B cell (primary cell): ENCODE results near the gene GADD45B. TPM values are rescaled to one million over a fixed set of nuclear protein-coding genes. Genes with fewer than 3 reads are reported as not detected.

Experiments
- ATAC-seq: fragments of 200-7000 bp; cut with Tn5 transposase; one replicate; pipeline ENCODE4 v1.10.0; 2021; ENCODE audit warnings: low read depth, mild to moderate bottlenecking, moderate number of reproducible peaks, moderate library complexity
- CTCF ChIA-PET: fragments of 350-600 bp; sonication (Branson Sonifier 250); formaldehyde crosslinking; loops from one replicate; lab custom pipeline; 2021; ENCODE audit warnings: antibody characterized with exemption, inconsistent platforms; lab: Charles Lee
- POLR2A ChIA-PET: fragments of 350-600 bp; sonication (Branson Sonifier 250); formaldehyde crosslinking; loops from one replicate; lab custom pipeline; 2021; ENCODE audit warnings: antibody characterized with exemption; lab: Charles Lee
- DNase-seq: peaks from one replicate; pipeline ENCODE4 v3.0.0; 2013
- H2AFZ ChIP-seq: 2 replicates; pipeline ENCODE4 v1.6.1; 2012; ENCODE audit warnings: mild to moderate bottlenecking, low read depth, low read length; ENCODE audit not compliant: insufficient read depth, poor library complexity, severe bottlenecking
- H3K27ac ChIP-seq, 2 donors: 1 replicate in 1 of 2; 2 replicates in 1 of 2; pipeline ENCODE4 v1.5.1; 2012 to 2013; ENCODE audit warnings: low read length in 2 of 2, mild to moderate bottlenecking in 2 of 2, moderate library complexity in 1 of 2
- H3K27me3 ChIP-seq, 4 experiments: fragments of 200-600 bp in 1 of 4; sonication (generic) in 1 of 4; replicated peaks in 1 of 4; 1 replicate in 2 of 4; 2 replicates in 2 of 4; pipeline versions ENCODE4 v1.6.1 to v1.7.0; 2013 to 2016; ENCODE audit warnings: low read length in 3 of 4, mild to moderate bottlenecking in 2 of 4, mixed read lengths in 1 of 4, moderate library complexity in 1 of 4; ENCODE audit not compliant: insufficient read depth in 4 of 4, control insufficient read depth in 3 of 4; ENCODE audit errors: control extremely low read depth in 1 of 4
- H3K36me3 ChIP-seq, 2 experiments: replicated peaks in 1 of 2; 1 replicate in 1 of 2; 2 replicates in 1 of 2; pipeline versions ENCODE4 v1.6.1 to v1.7.1; 2013; ENCODE audit warnings: low read length in 1 of 2; ENCODE audit not compliant: insufficient read depth in 2 of 2, control insufficient read depth in 1 of 2; ENCODE audit errors: control extremely low read depth in 1 of 2, extremely low read depth in 1 of 2
- H3K4me1 ChIP-seq, 2 donors: fragments of 200-600 bp in 1 of 2; sonication (generic) in 1 of 2; 1 replicate in 1 of 2; 2 replicates in 1 of 2; pipeline versions ENCODE4 v1.5.1 to v1.6.1; 2013 to 2017; ENCODE audit warnings: low read length in 2 of 2; ENCODE audit not compliant: control insufficient read depth in 2 of 2, insufficient read depth in 2 of 2
- H3K4me2 ChIP-seq: replicated peaks from 2 replicates; pipeline ENCODE3; 2012; ENCODE audit warnings: mild to moderate bottlenecking, low read depth, low read length; ENCODE audit not compliant: poor library complexity, severe bottlenecking
- H3K4me3 ChIP-seq, 5 experiments: fragments of 200-600 bp in 1 of 5; sonication (generic) in 1 of 5; 1 replicate in 3 of 5; 2 replicates in 2 of 5; pipeline versions ENCODE4 v1.5.1 to v1.7.0; 2011 to 2016; ENCODE audit warnings: low read length in 4 of 5, mild to moderate bottlenecking in 4 of 5, low read depth in 2 of 5, control low read depth in 1 of 5, moderate library complexity in 1 of 5; ENCODE audit not compliant: insufficient read depth in 1 of 5; ENCODE audit errors: control extremely low read depth in 1 of 5, extremely low read depth in 1 of 5
- H3K79me2 ChIP-seq: fragments of 200-600 bp; sonication (generic); one replicate; pipeline ENCODE4 v1.6.0; 2016; ENCODE audit warnings: low read length; ENCODE audit not compliant: control insufficient read depth, insufficient read depth
- H3K9ac ChIP-seq: fragments of 200-600 bp; sonication (generic); 2 replicates; pipeline ENCODE4 v1.6.1; 2017; ENCODE audit warnings: mild to moderate bottlenecking, low read length, moderate library complexity
- H3K9me3 ChIP-seq, 3 donors: one replicate each; pipeline versions ENCODE4 v1.6.1 to v1.7.1; 2013; ENCODE audit warnings: low read length in 2 of 3; ENCODE audit not compliant: control insufficient read depth in 2 of 3, insufficient read depth in 1 of 3; ENCODE audit errors: control extremely low read depth in 1 of 3
- H4K20me1 ChIP-seq: 2 replicates; pipeline ENCODE4 v1.6.0; 2012; ENCODE audit warnings: mild to moderate bottlenecking, low read length; ENCODE audit not compliant: insufficient read depth, control insufficient read depth, poor library complexity, severe bottlenecking
- H3K27ac Mint-ChIP-seq: one replicate; pipeline ENCODE4 v1.8.0; 2021; ENCODE audit warnings: mixed read lengths
- H3K27me3 Mint-ChIP-seq: one replicate; pipeline ENCODE4 v1.8.0; 2021; ENCODE audit warnings: mixed read lengths
- H3K4me1 Mint-ChIP-seq: one replicate; pipeline ENCODE4 v1.8.0; 2021; ENCODE audit warnings: mixed read lengths
- H3K4me3 Mint-ChIP-seq: one replicate; pipeline ENCODE4 v1.8.0; 2021; ENCODE audit warnings: mixed read lengths
- H3K9me3 Mint-ChIP-seq: one replicate; pipeline ENCODE4 v1.8.0; 2022; ENCODE audit warnings: mixed read lengths; ENCODE audit not compliant: insufficient read depth
- CTCF ChIP-seq: fragments of 200-600 bp; IDR thresholded peaks from one replicate; pipeline ENCODE4 v1.8.0; 2022; ENCODE audit warnings: antibody characterized with exemption, mild to moderate bottlenecking
- EZH2 ChIP-seq: IDR thresholded peaks from 2 replicates; pipeline ENCODE4 v1.6.1; 2012; ENCODE audit warnings: borderline replicate concordance, low read depth, mild to moderate bottlenecking, moderate library complexity, low read length; ENCODE audit not compliant: insufficient read depth, poor library complexity, severe bottlenecking
- WGBS: methylation state at CpG from one replicate; pipeline ENCODE4 v1.1.5; 2013; ENCODE audit warnings: missing lambda C conversion rate; ENCODE audit not compliant: insufficient coverage; 5-methylcytosine and 5-hydroxymethylcytosine counted together
- intact Hi-C: fragments of 100-400 bp; cut with micrococcal nuclease; formaldehyde crosslinking; loops from one replicate; pipeline ENCODE4 v1.10.0; 2022
- polyA plus RNA-seq: library from polyadenylated mRNA; depleted of rRNA; stranded (reverse); fragments of >200 nt; gene quantifications from 2 replicates; pipeline ENCODE4 v1.2.3, GENCODE V29; 2012
- total RNA-seq, 2 donors: library from RNA; stranded (reverse); fragments of 120-200 nt in 1 of 2; gene quantifications; 1 replicate in 1 of 2; 2 replicates in 1 of 2; pipeline versions ENCODE4 v1.2.3 to v1.2.4, GENCODE V29; 2013 to 2022

The GADD45B gene
- total and polyA plus RNA-seq, 2 donors (not counting 1 experiment from before 2014, with no cell fraction given), result 166 to 215 TPM

- no peak for DNase-seq
- Mint-ChIP-seq H3K27ac (peak overlapping the region; percentile 20), H3K4me1 (peaks cover 28% of the 10 kb centered on the region), H3K27me3 (no peaks in the 10 kb centered on the region), H3K4me3 (no peak overlapping the region), H3K9me3 (no peaks in the 10 kb centered on the region)
- Histone ChIP-seq H3K79me2 (no peaks in the 10 kb centered on the region), H2AFZ (no peak overlapping the region), H3K27ac (no peak overlapping the region), H3K27me3 (no peaks in the 10 kb centered on the region), H3K9ac (no peak overlapping the region), H3K9me3 (peaks cover 0 to 11% (median 0%) of the 10 kb centered on the region in 3 donors), H3K4me2 (no peak overlapping the region), H3K36me3 (peaks cover 0 to 18% of the 10 kb centered on the region in 2 experiments), H3K4me3 (no peak overlapping the region), H4K20me1 (peaks cover 20% of the 10 kb centered on the region), H3K4me1 (peaks cover 9 to 23% of the 10 kb centered on the region in 2 donors)
- ChIA-PET CTCF (no interaction called here), POLR2A (interaction anchor here (0.5 to 0.8 kb wide), 4 partner anchors 26 to 116 kb away, joined by 3 to 6 read pairs (median 4); partner anchors contain the start of gene GADD45B)
- TF ChIP-seq EZH2 (no peak), CTCF (no peak)
- intact Hi-C loops, result loop anchor here (10.0 kb wide), 1 partner anchor 853 kb away; the partner anchor contains the start of gene NFIC
- peak; percentile 43 for ATAC-seq
- WGBS, result 69% methylated on average over 21 of the region's 22 CpGs
These were observed 35.6 kb downstream of the GADD45B start for GRCh38 chr19:2511570-2511969.

- H3K9me3 ChIP-seq, result peaks cover 0 to 11% (median 0%) of the 10 kb centered on the region in 3 donors
- peaks cover 0 to 19% of the 10 kb centered on the region in 2 experiments for H3K36me3 ChIP-seq
- H3K4me3 Mint-ChIP-seq, result no peak overlapping the region
- ATAC-seq, result peak; percentile 34
- whole genome bisulfite sequencing, result 56% methylated on average over 13 of the region's 21 CpGs
- no peak overlapping the region for H3K4me3 ChIP-seq
- TF ChIP-seq CTCF, result no peak
- no peak for TF ChIP-seq EZH2
- peak; percentile 53 for DNase-seq
- ChIA-PET POLR2A (interaction anchor here (0.8 kb wide), 2 partner anchors 26 to 36 kb away, joined by 3 to 5 read pairs; partner anchors contain the start of gene GADD45B), CTCF (interaction anchor here (0.7 kb wide), 1 partner anchor 32 kb away, joined by 3 read pairs; no protein-coding TSS in a partner anchor)
- no peaks in the 10 kb centered on the region for H3K9me3 Mint-ChIP-seq
- H3K27me3 ChIP-seq, result no peaks in the 10 kb centered on the region
- H4K20me1 ChIP-seq, result peaks cover 24% of the 10 kb centered on the region
- H3K4me2 ChIP-seq, result no peak overlapping the region
- H3K27ac ChIP-seq, result no peak overlapping the region
- peaks cover 26% of the 10 kb centered on the region for H3K4me1 Mint-ChIP-seq
- intact Hi-C loops, result loop anchor here (10.0 kb wide), 1 partner anchor 853 kb away; the partner anchor contains the start of gene NFIC
- H2AFZ ChIP-seq, result no peak overlapping the region
- H3K27me3 Mint-ChIP-seq, result no peaks in the 10 kb centered on the region
- H3K4me1 ChIP-seq, result peaks cover 8 to 20% of the 10 kb centered on the region in 2 donors
- peak overlapping the region; percentile 15 for H3K27ac Mint-ChIP-seq
- no peaks in the 10 kb centered on the region for H3K79me2 ChIP-seq
- H3K9ac ChIP-seq, result no peak overlapping the region
These were observed 36.1 kb downstream of the GADD45B start for GRCh38 chr19:2511991-2512390.
